Astrocyte (in vitro differentiated cells and primary cell): ENCODE measurements around the gene CRLF1. TPM values are rescaled to one million over a fixed set of nuclear protein-coding genes. Genes with fewer than 3 reads are reported as not detected.

Experiments used
- DNase-seq: peaks from one replicate; pipeline ENCODE4 v3.0.0-alpha.2; 2010; ENCODE audit warnings: low read depth
- FAIRE-seq: peaks from 2 replicates; lab custom pipeline; 2011; peaks lifted over from hg19 to GRCh38; lab: Jason Lieb, UNC
- H2AFZ ChIP-seq: 2 replicates; pipeline ENCODE4 v1.6.0; 2012; ENCODE audit warnings: low read depth, low read length, inconsistent platforms
- H3K27ac ChIP-seq: 2 replicates; pipeline ENCODE4 v1.5.1; 2011; ENCODE audit warnings: low read depth, low read length, inconsistent platforms
- H3K27me3 ChIP-seq: 2 replicates; pipeline ENCODE4 v1.6.0; 2011; ENCODE audit warnings: low read length, inconsistent platforms; ENCODE audit not compliant: insufficient read depth
- H3K36me3 ChIP-seq: 2 replicates; pipeline ENCODE4 v1.5.1; 2011; ENCODE audit warnings: low read length, inconsistent platforms; ENCODE audit not compliant: insufficient read depth
- H3K4me1 ChIP-seq: 2 replicates; pipeline ENCODE4 v1.5.1; 2011; ENCODE audit warnings: low read length, inconsistent platforms; ENCODE audit not compliant: insufficient read depth
- H3K4me2 ChIP-seq: 2 replicates; pipeline ENCODE4 v1.6.0; 2012; ENCODE audit warnings: low read length, inconsistent platforms
- H3K4me3 ChIP-seq: 2 replicates; pipeline ENCODE4 v1.5.1; 2011; ENCODE audit warnings: low read depth, mild to moderate bottlenecking, low read length, inconsistent platforms; ENCODE audit not compliant: insufficient read depth
- H3K79me2 ChIP-seq: 2 replicates; pipeline ENCODE4 v1.6.0; 2012; ENCODE audit warnings: mild to moderate bottlenecking, low read length, inconsistent platforms; ENCODE audit not compliant: insufficient read depth
- H3K9ac ChIP-seq: 2 replicates; pipeline ENCODE4 v1.6.0; 2012; ENCODE audit warnings: mild to moderate bottlenecking, low read length, inconsistent platforms
- H3K9me3 ChIP-seq: 2 replicates; pipeline ENCODE4 v1.5.1; 2012; ENCODE audit warnings: low read depth, mild to moderate bottlenecking, low read length, inconsistent platforms; ENCODE audit not compliant: insufficient read depth
- H4K20me1 ChIP-seq: 2 replicates; pipeline ENCODE4 v1.6.0; 2012; ENCODE audit warnings: low read length, inconsistent platforms; ENCODE audit not compliant: insufficient read depth
- H3K27ac Mint-ChIP-seq: one replicate; pipeline ENCODE4 v1.8.0; 2021; ENCODE audit warnings: mild to moderate bottlenecking, mixed read lengths; ENCODE audit not compliant: unreplicated experiment
- H3K27me3 Mint-ChIP-seq: one replicate; pipeline ENCODE4 v1.8.0; 2021; ENCODE audit warnings: low read depth, mixed read lengths; ENCODE audit not compliant: unreplicated experiment
- H3K36me3 Mint-ChIP-seq: one replicate; pipeline ENCODE4 v1.8.0; 2021; ENCODE audit warnings: low read depth, mixed read lengths; ENCODE audit not compliant: unreplicated experiment
- H3K4me1 Mint-ChIP-seq: one replicate; pipeline ENCODE4 v1.8.0; 2021; ENCODE audit warnings: low read depth, mixed read lengths; ENCODE audit not compliant: unreplicated experiment
- H3K4me3 Mint-ChIP-seq: one replicate; pipeline ENCODE4 v1.8.0; 2021; ENCODE audit warnings: mild to moderate bottlenecking, moderate library complexity, mixed read lengths; ENCODE audit not compliant: unreplicated experiment
- H3K9me3 Mint-ChIP-seq: one replicate; pipeline ENCODE4 v1.8.0; 2021; ENCODE audit warnings: mild to moderate bottlenecking, mixed read lengths; ENCODE audit not compliant: unreplicated experiment
- EZH2 ChIP-seq: IDR thresholded peaks from 2 replicates; pipeline ENCODE4 v1.6.1; 2012; ENCODE audit warnings: mild to moderate bottlenecking, low read length, inconsistent platforms; ENCODE audit not compliant: insufficient read depth
- total RNA-seq: library from RNA; stranded (reverse); gene quantifications from 2 replicates; pipeline ENCODE4 v1.2.1, GENCODE V29; 2021
- TF ChIP-seq, protein P1 (sequence below): IDR thresholded peaks from 2 replicates; pipeline ENCODE4 v1.5.1; 2011; ENCODE audit warnings: low read depth, mild to moderate bottlenecking, inconsistent platforms, low read length, moderate library complexity; ENCODE audit not compliant: insufficient read depth

The CRLF1 gene
- total RNA-seq, 1 donor from 2014 or later, result 18.5 TPM

DNA sequence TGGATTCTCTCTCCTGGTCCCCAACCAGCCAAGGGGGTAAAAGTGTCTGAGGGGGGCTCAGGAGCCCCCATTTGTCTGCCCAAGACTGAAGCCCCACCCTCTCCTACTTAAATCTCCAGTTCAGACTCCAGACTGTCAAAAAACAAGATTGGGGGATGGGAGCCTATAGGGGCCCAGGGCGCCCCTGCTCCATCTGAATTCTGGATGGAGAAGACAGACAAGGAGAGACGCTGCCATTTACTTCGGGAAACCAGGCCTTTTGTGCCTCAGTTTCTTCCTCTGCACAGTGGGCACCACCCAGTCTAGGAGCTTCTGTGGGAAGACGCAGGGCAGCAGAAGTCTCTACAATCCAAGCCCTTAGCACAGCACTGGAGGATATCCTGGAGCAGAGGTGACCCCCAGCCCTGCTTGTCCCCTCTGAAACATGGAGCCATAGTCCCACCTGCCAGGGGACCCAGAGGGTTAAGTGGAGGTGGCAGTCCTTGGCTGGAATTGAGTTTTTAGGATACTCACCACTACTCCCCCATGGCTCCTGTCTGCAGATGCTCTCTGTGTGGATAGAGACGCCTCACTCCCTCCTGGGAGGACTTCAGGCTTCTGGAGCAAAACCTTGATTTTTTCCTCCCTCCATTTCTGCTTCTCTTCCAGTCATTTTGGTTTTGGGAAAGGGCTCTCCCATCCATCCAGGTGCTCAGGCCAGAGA lies 1.7 kb upstream of the CRLF1 start:
- no peaks in the 10 kb centered on the region for H3K9me3 ChIP-seq
- Mint-ChIP-seq H3K27me3 (peaks cover 50% of the 10 kb centered on the region), H3K4me1 (peaks cover 8% of the 10 kb centered on the region), H3K9me3 (no peaks in the 10 kb centered on the region), H3K4me3 (no peak overlapping the region), H3K36me3 (peaks cover 3% of the 10 kb centered on the region), H3K27ac (no peak overlapping the region)
- H3K4me3 ChIP-seq, result no peak overlapping the region
- H3K27me3 ChIP-seq, result peaks cover 64% of the 10 kb centered on the region
- H3K4me2 ChIP-seq, result peak overlapping the region; percentile 59
- H4K20me1 ChIP-seq, result peaks cover 19% of the 10 kb centered on the region
- no peaks in the 10 kb centered on the region for H3K36me3 ChIP-seq
- H3K9ac ChIP-seq, result no peak overlapping the region
- H3K27ac ChIP-seq, result no peak overlapping the region
- no peak overlapping the region for H2AFZ ChIP-seq
- DNase-seq (no peak), FAIRE-seq (no peak)
- TF ChIP-seq, protein P1, sequence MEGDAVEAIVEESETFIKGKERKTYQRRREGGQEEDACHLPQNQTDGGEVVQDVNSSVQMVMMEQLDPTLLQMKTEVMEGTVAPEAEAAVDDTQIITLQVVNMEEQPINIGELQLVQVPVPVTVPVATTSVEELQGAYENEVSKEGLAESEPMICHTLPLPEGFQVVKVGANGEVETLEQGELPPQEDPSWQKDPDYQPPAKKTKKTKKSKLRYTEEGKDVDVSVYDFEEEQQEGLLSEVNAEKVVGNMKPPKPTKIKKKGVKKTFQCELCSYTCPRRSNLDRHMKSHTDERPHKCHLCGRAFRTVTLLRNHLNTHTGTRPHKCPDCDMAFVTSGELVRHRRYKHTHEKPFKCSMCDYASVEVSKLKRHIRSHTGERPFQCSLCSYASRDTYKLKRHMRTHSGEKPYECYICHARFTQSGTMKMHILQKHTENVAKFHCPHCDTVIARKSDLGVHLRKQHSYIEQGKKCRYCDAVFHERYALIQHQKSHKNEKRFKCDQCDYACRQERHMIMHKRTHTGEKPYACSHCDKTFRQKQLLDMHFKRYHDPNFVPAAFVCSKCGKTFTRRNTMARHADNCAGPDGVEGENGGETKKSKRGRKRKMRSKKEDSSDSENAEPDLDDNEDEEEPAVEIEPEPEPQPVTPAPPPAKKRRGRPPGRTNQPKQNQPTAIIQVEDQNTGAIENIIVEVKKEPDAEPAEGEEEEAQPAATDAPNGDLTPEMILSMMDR, result no peak
- no peak for TF ChIP-seq EZH2
- peaks cover 9% of the 10 kb centered on the region for H3K4me1 ChIP-seq
- H3K79me2 ChIP-seq, result no peaks in the 10 kb centered on the region

DNA sequence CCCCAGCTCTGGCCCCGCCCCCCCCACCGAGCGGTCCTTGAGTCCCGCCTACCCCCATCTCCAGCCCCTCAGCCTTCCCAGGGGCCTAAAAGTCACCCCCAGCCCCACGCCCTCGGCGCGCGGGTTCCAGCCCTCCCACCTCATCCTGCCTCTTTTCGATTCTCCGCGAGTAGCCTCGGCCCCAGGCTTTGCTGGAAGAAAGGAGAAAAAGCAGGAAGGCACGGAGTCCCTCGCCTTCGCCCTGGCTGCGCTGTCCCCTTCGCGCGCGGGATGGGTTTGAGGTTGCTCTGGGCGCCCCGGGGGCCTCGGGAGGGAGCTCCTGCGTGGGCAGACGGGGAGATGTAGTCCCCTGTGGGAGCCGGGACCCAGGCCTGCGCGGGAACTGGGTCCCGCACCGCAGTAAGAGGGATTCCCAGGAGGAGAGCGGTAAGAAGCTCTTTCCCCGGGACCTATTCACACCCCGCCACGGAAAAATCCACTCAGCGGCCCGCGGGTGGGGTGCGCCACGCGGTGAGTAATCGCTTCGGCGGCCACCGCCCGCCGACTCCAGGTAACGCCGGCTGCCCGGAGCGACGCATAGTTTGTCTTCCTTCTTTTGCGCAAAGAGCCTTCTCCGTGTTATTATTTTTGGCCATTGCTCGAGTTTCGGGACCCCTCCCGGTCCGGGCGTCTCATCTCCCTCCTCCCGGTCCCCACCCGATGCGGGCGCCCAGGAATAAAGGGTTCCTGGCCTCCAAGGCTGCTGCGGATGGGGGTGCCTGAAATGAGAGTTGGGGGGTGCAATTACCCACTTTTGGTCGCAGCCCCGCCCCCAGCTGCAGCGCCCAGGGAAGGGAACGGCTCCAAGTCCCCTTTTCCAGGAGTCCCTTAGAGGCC lies 865 bp upstream of the CRLF1 start:
- peaks cover 3% of the 10 kb centered on the region for H3K36me3 Mint-ChIP-seq
- H3K9me3 Mint-ChIP-seq, result no peaks in the 10 kb centered on the region
- peaks cover 9% of the 10 kb centered on the region for H3K4me1 ChIP-seq
- H3K4me3 ChIP-seq, result no peak overlapping the region
- no peaks in the 10 kb centered on the region for H3K36me3 ChIP-seq
- H3K27me3 Mint-ChIP-seq, result peaks cover 56% of the 10 kb centered on the region
- H2AFZ ChIP-seq, result peak overlapping the region; percentile 26
- H4K20me1 ChIP-seq, result peaks cover 19% of the 10 kb centered on the region
- no peak for FAIRE-seq
- peak overlapping the region; percentile 62 for H3K4me3 Mint-ChIP-seq
- TF ChIP-seq, protein P1, result no peak
- TF ChIP-seq EZH2, result peak; percentile 90
- no peak overlapping the region for H3K9ac ChIP-seq
- no peaks in the 10 kb centered on the region for H3K79me2 ChIP-seq
- H3K4me1 Mint-ChIP-seq, result peaks cover 9% of the 10 kb centered on the region
- no peaks in the 10 kb centered on the region for H3K9me3 ChIP-seq
- DNase-seq, result no peak
- H3K4me2 ChIP-seq, result peak overlapping the region; percentile 59
- peaks cover 60% of the 10 kb centered on the region for H3K27me3 ChIP-seq
- no peak overlapping the region for H3K27ac Mint-ChIP-seq
- no peak overlapping the region for H3K27ac ChIP-seq
